Measurements from ENCODE around the gene OR5H1.
"Not testable (repeated sequence)": the region's sequence is repeated elsewhere in the genome, so short reads cannot be mapped to it uniquely, and the experiment has no call there.

OR5H1 gene

GRCh38 chr3:98140531-98140930 lies 10.0 kb downstream of the OR5H1 start:
- no peak for DNase-seq (ENCODE audit: low read depth)
- H3K4me3 ChIP-seq (ENCODE audit: low read depth, low read length) = no peak overlapping the region
- TF ChIP-seq MYC (IDR thresholded peaks at IDR 0.05; ENCODE audit: low read depth, low read length) (no peak), POLR2A (IDR thresholded peaks at IDR 0.05; ENCODE audit: extremely low read depth, insufficient read length) (no peak)
- TF ChIP-seq, protein P1, sequence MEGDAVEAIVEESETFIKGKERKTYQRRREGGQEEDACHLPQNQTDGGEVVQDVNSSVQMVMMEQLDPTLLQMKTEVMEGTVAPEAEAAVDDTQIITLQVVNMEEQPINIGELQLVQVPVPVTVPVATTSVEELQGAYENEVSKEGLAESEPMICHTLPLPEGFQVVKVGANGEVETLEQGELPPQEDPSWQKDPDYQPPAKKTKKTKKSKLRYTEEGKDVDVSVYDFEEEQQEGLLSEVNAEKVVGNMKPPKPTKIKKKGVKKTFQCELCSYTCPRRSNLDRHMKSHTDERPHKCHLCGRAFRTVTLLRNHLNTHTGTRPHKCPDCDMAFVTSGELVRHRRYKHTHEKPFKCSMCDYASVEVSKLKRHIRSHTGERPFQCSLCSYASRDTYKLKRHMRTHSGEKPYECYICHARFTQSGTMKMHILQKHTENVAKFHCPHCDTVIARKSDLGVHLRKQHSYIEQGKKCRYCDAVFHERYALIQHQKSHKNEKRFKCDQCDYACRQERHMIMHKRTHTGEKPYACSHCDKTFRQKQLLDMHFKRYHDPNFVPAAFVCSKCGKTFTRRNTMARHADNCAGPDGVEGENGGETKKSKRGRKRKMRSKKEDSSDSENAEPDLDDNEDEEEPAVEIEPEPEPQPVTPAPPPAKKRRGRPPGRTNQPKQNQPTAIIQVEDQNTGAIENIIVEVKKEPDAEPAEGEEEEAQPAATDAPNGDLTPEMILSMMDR (IDR thresholded peaks at IDR 0.05; ENCODE audit: low read depth, low read length) = no peak
- TF ChIP-seq, protein P2, sequence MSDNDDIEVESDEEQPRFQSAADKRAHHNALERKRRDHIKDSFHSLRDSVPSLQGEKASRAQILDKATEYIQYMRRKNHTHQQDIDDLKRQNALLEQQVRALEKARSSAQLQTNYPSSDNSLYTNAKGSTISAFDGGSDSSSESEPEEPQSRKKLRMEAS (IDR thresholded peaks at IDR 0.05; ENCODE audit: low read depth, low read length) = no peak

- no peak within 1 kb of the TSS for H3K4me3 ChIP-seq (ENCODE audit: low read depth, low read length)
- TF ChIP-seq, protein P2 (IDR thresholded peaks at IDR 0.05; ENCODE audit: low read depth, low read length) = no peak
- TF ChIP-seq, protein P1 (IDR thresholded peaks at IDR 0.05; ENCODE audit: low read depth, low read length) = no peak
- no peak for TF ChIP-seq MYC (IDR thresholded peaks at IDR 0.05; ENCODE audit: low read depth, low read length)
- TF ChIP-seq POLR2A (IDR thresholded peaks at IDR 0.05; ENCODE audit: extremely low read depth, insufficient read length) = no peak
- DNase-seq (ENCODE audit: low read depth) = no peak
These were observed 16.7 kb downstream of the OR5H1 start, which contains the start of gene OR5H14 for GRCh38 chr3:98147179-98147578. TSS of gene OR5H14 (plus strand) at chr3:98147479. CDS start at chr3:98149386, 1,907 bp downstream.

GRCh38 chr3:98148751-98149150 lies 18.2 kb downstream of the OR5H1 start:
- no peak for TF ChIP-seq POLR2A (IDR thresholded peaks at IDR 0.05; ENCODE audit: extremely low read depth, insufficient read length)
- TF ChIP-seq MYC (IDR thresholded peaks at IDR 0.05; ENCODE audit: low read depth, low read length) = no peak
- TF ChIP-seq, protein P1 (IDR thresholded peaks at IDR 0.05; ENCODE audit: low read depth, low read length) = no peak
- TF ChIP-seq, protein P2 (IDR thresholded peaks at IDR 0.05; ENCODE audit: low read depth, low read length) = no peak
- no peak overlapping the region for H3K4me3 ChIP-seq (ENCODE audit: low read depth, low read length)
- DNase-seq (ENCODE audit: low read depth) = no peak

- not testable (repeated sequence) for DNase-seq (ENCODE audit: low read depth); H3K4me3 ChIP-seq (ENCODE audit: low read depth, low read length)
These were observed 18.9 kb downstream of the OR5H1 start for GRCh38 chr3:98149456-98149855.

- DNase-seq (ENCODE audit: low read depth) = no peak
- TF ChIP-seq, protein P2 (IDR thresholded peaks at IDR 0.05; ENCODE audit: low read depth, low read length) = no peak
- TF ChIP-seq MYC (IDR thresholded peaks at IDR 0.05; ENCODE audit: low read depth, low read length) (no peak), POLR2A (IDR thresholded peaks at IDR 0.05; ENCODE audit: extremely low read depth, insufficient read length) (no peak)
- TF ChIP-seq, protein P1 (IDR thresholded peaks at IDR 0.05; ENCODE audit: low read depth, low read length) = no peak
These were observed 20.7 kb downstream of the OR5H1 start for GRCh38 chr3:98151241-98151640.

DNA sequence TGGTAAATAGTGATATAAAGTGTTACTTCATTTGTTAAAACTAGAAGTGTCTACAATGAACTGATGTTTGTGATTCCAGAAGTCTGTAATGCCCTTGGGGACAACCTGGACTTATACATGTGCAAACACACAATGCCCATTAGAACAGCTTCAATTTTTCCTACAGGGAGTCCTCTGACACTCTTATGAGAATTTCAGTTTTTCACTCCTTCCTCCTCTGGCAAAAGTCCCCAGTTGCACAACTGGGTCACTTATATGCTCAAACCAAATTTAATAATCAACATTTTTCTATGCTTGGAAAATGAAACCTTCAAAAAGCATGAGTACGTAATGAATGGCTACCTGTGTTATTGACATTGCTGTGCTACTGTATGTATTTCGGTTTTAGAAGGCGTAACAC lies 35.9 kb downstream of the OR5H1 start, which contains the start of gene OR5H15:
Gene OR5H15 (plus strand): TSS at position 301 of the 400 bp plus-strand sequence. CDS start 2,004 bp downstream, outside the sequence.
- TF ChIP-seq, protein P2 (IDR thresholded peaks at IDR 0.05; ENCODE audit: low read depth, low read length) = no peak
- TF ChIP-seq, protein P1 (IDR thresholded peaks at IDR 0.05; ENCODE audit: low read depth, low read length) = no peak
- no peak for DNase-seq (ENCODE audit: low read depth)
- H3K4me3 ChIP-seq (ENCODE audit: low read depth, low read length) = no peak within 1 kb of the TSS

More at GRCh38 chr3:98151241-98151640, 20.7 kb downstream of the OR5H1 start:
- H3K4me3 ChIP-seq (ENCODE audit: low read depth, low read length) = no peak overlapping the region
